ENCODE measurements around the gene C11orf58.

GRCh38 chr11:16738193-16738946, at the start of gene C11orf58:
- TF ChIP-seq, protein P1, sequence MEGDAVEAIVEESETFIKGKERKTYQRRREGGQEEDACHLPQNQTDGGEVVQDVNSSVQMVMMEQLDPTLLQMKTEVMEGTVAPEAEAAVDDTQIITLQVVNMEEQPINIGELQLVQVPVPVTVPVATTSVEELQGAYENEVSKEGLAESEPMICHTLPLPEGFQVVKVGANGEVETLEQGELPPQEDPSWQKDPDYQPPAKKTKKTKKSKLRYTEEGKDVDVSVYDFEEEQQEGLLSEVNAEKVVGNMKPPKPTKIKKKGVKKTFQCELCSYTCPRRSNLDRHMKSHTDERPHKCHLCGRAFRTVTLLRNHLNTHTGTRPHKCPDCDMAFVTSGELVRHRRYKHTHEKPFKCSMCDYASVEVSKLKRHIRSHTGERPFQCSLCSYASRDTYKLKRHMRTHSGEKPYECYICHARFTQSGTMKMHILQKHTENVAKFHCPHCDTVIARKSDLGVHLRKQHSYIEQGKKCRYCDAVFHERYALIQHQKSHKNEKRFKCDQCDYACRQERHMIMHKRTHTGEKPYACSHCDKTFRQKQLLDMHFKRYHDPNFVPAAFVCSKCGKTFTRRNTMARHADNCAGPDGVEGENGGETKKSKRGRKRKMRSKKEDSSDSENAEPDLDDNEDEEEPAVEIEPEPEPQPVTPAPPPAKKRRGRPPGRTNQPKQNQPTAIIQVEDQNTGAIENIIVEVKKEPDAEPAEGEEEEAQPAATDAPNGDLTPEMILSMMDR (IDR thresholded peaks at IDR 0.05; ENCODE audit: insufficient read depth, low read length), result no peak
- TF ChIP-seq REST (IDR thresholded peaks at IDR 0.05; ENCODE audit: insufficient replicate concordance, low read depth), result peak; percentile 63
- TF ChIP-seq POLR2AphosphoS5 (IDR thresholded peaks at IDR 0.05; ENCODE audit: low read depth), result peak; percentile 97
